ENCODE measurements around the gene LIMCH1.
"Not testable (repeated sequence)": the region's sequence is repeated elsewhere in the genome, so short reads cannot be mapped to it uniquely, and the experiment has no call there.

LIMCH1 gene, protein sequence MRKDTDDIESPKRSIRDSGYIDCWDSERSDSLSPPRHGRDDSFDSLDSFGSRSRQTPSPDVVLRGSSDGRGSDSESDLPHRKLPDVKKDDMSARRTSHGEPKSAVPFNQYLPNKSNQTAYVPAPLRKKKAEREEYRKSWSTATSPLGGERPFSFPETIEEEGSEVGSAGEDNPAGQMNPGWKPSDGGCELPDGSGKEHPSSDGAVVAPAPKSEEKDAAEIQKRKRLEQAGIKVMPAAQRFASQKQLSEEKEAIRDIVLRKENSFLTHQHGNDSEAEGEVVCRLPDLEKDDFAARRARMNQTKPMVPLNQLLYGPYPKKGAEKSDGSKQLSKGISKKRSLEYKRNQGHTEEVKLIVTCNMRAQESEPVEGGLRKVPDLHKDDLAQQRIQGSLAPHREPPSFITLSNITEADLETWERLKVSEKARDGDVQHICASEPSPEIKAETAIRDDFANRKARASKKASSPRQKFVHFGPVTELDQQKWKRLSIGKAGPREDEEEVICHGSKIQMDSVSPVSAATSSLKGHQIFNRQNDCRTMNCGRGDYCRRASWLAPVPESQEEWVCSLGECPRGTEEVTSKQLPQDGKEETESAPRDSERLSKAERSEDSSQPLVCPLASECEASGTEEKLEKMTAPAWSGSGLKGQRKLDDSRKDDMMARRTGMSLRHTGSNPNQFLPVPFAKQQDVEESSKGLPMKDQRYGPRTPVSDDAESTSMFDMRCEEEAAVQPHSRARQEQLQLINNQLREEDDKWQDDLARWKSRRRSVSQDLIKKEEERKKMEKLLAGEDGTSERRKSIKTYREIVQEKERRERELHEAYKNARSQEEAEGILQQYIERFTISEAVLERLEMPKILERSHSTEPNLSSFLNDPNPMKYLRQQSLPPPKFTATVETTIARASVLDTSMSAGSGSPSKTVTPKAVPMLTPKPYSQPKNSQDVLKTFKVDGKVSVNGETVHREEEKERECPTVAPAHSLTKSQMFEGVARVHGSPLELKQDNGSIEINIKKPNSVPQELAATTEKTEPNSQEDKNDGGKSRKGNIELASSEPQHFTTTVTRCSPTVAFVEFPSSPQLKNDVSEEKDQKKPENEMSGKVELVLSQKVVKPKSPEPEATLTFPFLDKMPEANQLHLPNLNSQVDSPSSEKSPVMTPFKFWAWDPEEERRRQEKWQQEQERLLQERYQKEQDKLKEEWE (N-terminal part only)

GRCh38 chr4:41538017-41538733 lies at the start of gene LIMCH1:
LIMCH1 (plus strand) TSS chr4:41538157; CDS start chr4:41605996, 67,839 bp downstream.
- no peak for DNase-seq

- DNase-seq = not testable (repeated sequence)
Observed at GRCh38 chr4:41491081-41491576, 46.8 kb upstream of the LIMCH1 start.

DNA sequence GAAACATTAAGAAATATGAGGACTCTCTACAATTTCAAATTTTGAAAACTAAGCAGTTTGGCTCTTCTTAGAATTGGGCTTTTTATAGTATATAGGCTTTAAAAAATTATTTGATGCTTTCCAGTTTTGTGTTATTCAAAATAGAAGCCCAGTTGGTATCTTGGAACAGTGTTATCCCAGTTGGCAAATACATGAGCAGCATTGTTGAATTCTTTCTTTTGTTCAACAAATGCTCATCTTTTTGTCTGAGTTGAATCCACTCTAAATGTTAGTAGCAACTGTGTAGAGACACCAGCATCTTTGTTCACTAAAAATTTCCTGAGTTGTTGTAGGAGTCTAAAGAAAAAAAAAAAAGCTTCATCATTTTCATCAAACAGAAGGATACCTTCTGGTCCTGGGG lies 41.0 kb upstream of the LIMCH1 start:
- DNase-seq = no peak

GRCh38 chr4:41498177-41498576 lies 39.8 kb upstream of the LIMCH1 start:
- no peak for DNase-seq

DNA sequence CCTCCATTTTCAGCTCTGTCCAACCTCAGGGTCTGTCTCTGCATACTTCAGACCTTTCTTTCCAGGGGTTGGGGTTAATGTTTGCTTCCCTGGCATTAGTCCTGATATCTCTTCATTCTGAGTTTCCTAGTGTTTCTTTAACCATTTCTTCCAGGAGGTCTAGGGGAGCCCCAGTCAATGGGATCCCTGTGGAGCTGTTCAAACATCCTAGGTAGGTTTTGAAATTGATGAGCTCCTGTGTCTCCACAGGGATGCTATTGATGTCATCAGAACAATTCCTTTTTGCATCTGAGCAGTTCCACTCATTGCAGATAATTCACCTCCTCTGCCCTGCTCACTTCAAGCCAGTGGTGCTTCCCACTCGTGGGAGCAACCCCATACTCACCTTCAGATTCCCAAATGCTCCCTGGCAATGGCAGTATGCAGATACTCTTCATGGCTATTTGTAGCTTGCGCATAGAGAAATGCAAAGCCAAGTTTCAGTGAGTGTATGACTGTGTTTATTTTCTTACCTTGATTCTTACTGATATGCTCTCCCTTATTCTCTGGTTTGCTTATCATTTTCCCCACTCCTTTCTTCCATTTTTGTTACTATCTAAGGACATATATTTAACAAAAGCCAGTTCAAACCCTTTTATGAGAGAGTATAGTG lies 33.7 kb upstream of the LIMCH1 start:
- DNase-seq = no peak

DNA sequence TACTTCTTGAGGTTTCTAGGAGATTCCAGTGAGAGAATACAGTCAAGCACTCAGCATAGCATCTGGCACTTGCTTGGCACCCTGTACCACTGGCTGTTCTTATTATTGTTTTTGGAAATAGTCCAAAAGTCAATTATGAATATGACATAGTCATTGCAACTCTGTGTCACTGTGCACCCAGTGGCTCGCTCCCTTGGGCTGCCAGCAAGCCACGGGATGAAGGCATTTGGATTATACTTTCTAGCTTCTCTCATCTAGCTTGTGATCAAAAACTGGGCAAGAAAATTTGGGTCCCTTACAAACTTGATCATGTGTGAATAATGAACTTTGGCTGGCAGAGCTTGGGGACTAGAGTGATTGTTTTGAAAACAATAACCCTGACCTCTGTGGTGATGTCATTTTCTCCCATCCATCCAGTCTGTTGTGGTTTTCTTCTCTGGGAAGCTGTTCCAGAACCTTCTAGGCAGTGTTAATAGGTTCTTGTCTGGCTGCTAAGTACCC lies 32.7 kb upstream of the LIMCH1 start:
- peak; percentile 31 to 70 for DNase-seq

GRCh38 chr4:41506130-41506529 lies 31.8 kb upstream of the LIMCH1 start:
- no peak for DNase-seq

DNA sequence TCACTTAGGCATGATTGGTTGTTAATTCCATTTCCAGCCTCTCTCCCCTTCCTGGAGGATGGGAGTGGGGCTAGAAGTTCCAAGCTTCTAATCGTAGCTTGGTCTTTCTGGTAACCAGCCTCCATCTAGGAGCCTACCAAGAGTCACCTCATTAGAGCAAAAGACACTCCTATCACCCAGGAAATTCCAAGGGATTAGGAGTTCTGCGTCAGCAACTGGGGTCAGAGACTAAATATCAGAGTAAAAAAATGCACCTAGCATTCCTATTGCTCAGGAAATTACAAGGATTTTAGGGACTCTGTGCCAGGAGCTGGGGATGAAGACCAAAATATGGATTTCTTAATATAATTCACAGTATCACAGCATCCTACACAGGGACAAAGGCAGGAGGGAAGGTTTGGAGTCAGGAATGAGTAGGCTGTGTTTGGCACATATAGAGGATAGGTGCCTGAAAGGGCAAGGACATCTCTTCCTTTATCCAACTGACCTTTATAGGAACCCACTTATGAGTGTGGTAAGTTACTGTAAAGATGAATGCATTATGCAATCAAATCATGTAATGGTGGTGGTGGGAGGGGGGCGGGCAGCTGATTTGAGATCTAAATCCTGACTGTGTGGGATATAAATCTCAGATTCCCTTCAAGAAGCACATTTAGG lies 30.5 kb upstream of the LIMCH1 start:
- no peak for DNase-seq

DNA sequence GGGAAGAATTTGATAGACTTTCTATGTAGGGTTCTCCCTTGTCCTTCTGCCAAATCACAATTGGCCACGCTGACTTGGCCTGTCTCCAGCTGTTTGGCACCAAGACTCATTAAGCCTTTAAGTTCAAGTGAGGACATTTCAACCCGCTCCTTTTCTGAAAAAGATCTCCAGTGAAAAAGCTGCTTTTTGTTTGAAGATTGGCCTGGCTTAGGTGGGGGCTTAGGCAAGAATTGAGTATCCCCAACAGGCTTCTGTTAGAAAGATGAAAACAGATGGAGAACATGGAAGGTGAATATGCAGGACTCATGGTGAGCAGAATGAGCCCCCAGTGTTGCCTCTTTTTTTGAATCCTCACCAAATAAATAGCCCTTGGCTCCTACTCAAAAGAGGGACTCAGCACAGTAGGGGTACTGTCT lies 28.5 kb upstream of the LIMCH1 start:
- DNase-seq = peak in 1 of 2 experiments; percentile 19

GRCh38 chr4:41510179-41510578 lies 27.8 kb upstream of the LIMCH1 start:
- DNase-seq = peak; percentile 26 to 61

DNA sequence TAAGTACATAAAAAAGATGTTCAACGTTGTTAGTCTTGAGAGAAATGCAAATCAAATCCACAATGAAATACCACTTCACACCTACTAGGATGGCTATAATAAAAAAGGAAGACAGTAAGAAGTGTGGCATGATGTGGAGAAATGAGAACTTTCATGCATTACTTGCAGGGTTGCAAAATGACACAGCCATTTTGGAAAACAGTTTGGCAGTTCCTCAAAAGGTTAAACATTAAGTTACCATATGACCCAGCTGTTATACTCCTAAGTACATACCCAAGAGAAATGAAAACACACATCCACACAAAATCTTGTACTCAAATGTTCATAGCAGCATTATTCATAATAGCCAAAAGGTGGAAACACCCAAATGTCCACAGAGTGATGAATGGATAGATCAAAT lies 25.8 kb upstream of the LIMCH1 start:
- DNase-seq = no peak

DNA sequence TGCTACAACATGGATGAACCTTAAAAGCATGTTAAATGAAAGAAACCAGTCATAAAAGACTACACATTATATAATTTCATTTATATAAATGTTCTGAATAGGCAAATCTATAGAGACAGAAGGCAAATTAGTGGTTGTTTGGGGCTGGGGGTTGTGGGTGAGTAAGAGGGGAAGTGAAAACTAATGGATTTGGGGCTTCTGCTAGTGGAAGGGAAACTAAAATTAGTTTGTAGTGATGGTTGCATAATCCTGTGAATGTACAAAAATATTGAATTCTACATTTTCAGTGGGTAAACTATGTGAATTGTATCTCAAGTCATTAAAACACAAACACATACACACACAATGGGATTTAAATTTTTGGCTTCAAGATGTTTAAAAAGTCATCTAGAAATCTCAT lies 25.4 kb upstream of the LIMCH1 start:
- no peak for DNase-seq

- no peak for DNase-seq
Observed at GRCh38 chr4:41514169-41514568, 23.8 kb upstream of the LIMCH1 start.

GRCh38 chr4:41514766-41515481 lies 23.0 kb upstream of the LIMCH1 start:
- DNase-seq = no peak

GRCh38 chr4:41517121-41517520 lies 20.8 kb upstream of the LIMCH1 start:
- no peak for DNase-seq

DNA sequence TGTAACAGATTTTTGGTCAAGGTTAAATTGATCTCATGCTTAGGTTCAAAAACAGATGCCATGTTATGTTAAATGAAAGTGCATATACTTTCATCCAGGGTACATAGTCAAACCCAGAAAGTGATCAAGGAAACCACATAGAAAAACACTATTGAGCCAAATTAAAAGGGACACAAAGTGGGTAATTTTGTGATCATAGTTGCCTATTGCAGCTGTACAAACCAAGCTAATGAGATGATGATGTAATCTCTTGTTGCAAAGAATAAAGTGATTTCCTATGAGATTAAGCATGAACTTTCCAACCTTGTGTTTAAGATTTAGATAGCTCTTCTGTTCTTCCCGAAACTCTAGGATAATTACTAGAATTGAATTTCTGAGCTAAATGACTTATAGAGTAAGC lies 20.2 kb upstream of the LIMCH1 start:
- no peak for DNase-seq

DNA sequence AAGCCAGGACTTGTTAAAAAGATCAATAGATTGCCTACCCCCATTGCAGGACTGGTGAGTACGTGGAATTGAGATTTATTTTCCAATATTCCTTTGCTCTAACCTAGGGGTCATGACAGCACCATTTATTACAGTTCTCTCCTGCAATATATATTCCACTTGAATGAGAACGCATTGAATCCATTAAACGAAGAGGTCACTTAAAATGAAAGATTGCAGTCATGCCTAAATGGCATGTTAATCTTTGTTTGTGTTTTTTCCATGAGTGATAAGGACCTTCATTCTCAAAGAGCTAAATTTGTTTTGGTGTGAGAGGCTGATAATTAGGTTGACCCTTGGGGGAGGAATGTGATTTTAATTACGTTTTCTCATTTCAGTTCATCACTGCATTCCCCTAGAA lies 13.5 kb upstream of the LIMCH1 start:
- DNase-seq = no peak

GRCh38 chr4:41525129-41525528 lies 12.8 kb upstream of the LIMCH1 start:
- DNase-seq = no peak

DNA sequence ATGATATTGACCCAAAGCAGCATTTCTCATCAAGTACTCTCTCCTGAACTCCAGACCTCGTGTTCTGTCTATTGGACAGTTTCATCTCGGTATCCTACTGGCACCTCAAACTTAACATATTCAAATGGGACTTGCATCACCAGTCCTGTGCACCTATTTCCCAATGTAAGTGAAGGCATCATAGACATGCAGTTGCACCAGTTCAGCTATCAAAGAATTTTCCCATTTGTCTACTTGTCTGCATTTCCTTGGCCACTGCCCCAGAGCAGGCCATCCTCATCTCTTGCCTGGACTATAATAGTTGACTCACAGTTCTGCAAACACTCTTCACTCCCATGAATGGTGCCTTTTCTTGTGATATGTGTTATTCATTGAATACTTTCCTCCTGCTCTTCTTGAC lies 11.3 kb upstream of the LIMCH1 start:
- DNase-seq = no peak

DNA sequence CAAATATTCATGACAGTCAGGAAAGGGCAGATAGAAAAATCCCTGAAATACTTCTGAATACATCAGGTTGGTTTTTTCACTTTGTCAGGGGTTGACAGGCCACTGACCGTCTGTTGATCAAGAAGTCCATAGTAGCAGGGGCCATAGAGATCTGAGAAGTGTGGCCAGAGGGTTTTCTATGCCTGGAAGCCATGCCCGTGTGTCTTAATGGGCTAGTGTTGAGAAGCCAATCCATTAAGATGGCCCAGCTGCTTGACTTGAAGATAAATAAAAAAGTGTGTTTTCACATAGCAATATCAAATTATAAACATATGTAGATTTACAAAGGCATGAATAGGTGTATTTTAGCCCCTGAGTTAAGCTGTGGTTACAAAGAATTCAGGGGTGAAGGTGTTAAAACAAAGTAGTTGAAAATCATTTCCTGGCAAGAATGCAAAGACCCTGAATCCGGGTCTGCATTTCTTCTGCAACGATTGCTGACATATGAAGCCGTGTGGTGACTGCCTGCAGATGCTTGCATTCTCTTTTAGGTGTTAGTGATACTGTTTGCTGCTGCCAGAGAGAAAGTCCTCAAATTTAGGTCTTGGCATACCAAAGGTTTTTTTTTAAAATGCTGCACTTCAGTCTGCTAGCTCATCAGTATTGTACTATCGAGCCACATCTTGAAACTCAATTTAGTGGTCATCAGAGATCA lies 9.3 kb upstream of the LIMCH1 start:
- DNase-seq = no peak
